Brain microvascular endothelial cell (primary cell): ENCODE data around the gene NPIPA3.
"Not testable (repeated sequence)": the region's sequence is repeated elsewhere in the genome, so short reads cannot be mapped to it uniquely, and the experiment has no call there.

Experiments used
- DNase-seq: peaks from one replicate; pipeline ENCODE4 v3.0.0-alpha.2; 2020
- H3K27ac ChIP-seq: fragments of 250-450 bp; sonication (Bioruptor Pico); 2 replicates; pipeline ENCODE4 v1.5.1; 2020; ENCODE audit warnings: mild to moderate bottlenecking, moderate library complexity
- H3K27me3 ChIP-seq: fragments of 250-450 bp; sonication (Bioruptor Pico); replicated peaks from 2 replicates; pipeline ENCODE4 v1.5.1; 2020; ENCODE audit warnings: mild to moderate bottlenecking
- H3K36me3 ChIP-seq: fragments of 250-450 bp; sonication (Bioruptor Pico); replicated peaks from 2 replicates; pipeline ENCODE4 v1.5.1; 2020; ENCODE audit warnings: mild to moderate bottlenecking
- H3K4me3 ChIP-seq: 2 replicates; pipeline ENCODE4 v1.5.1; 2011; ENCODE audit warnings: low read depth, mild to moderate bottlenecking, control low read depth, low read length, moderate library complexity
- CTCF ChIP-seq: IDR thresholded peaks from 2 replicates; pipeline ENCODE4 v1.5.1; 2011; ENCODE audit warnings: low read depth, mild to moderate bottlenecking, moderate library complexity, low read length, control low read depth, inconsistent platforms; ENCODE audit errors: missing control alignments
- in situ Hi-C: cut with HindIII; loops from 2 replicates; pipeline ENCODE4 v1.10.0; 2017; ENCODE audit warnings: low sequenced_read_pairs, low pct_ligation_motif_present

NPIPA3 gene

GRCh38 chr16:14672403-14672971 lies 30.7 kb upstream of the NPIPA3 start:
- H3K36me3 ChIP-seq, result peaks cover 5% of the 10 kb centered on the region
- in situ Hi-C loops, result no loop called here
- H3K27me3 ChIP-seq, result no peaks in the 10 kb centered on the region
- no peak overlapping the region for H3K27ac ChIP-seq
- no peak for TF ChIP-seq CTCF
- no peak overlapping the region for H3K4me3 ChIP-seq
- no peak for DNase-seq

GRCh38 chr16:14676633-14677032 lies 26.6 kb upstream of the NPIPA3 start:
- Histone ChIP-seq H3K4me3 (no peak overlapping the region), H3K36me3 (no peaks in the 10 kb centered on the region), H3K27ac (no peak overlapping the region), H3K27me3 (no peaks in the 10 kb centered on the region)
- no peak for DNase-seq
- TF ChIP-seq CTCF, result no peak
- in situ Hi-C loops, result no loop called here

GRCh38 chr16:14677627-14678026 lies 25.6 kb upstream of the NPIPA3 start:
- Histone ChIP-seq H3K27me3 (no peaks in the 10 kb centered on the region), H3K4me3 (no peak overlapping the region), H3K36me3 (no peaks in the 10 kb centered on the region), H3K27ac (no peak overlapping the region)
- DNase-seq, result no peak
- in situ Hi-C loops, result no loop called here
- no peak for TF ChIP-seq CTCF

- no peak for TF ChIP-seq CTCF
- Histone ChIP-seq H3K27ac (no peak overlapping the region), H3K27me3 (no peaks in the 10 kb centered on the region), H3K36me3 (no peaks in the 10 kb centered on the region), H3K4me3 (no peak overlapping the region)
- in situ Hi-C loops, result no loop called here
- no peak for DNase-seq
Observed at GRCh38 chr16:14678748-14679497, 24.3 kb upstream of the NPIPA3 start.

- DNase-seq, H3K36me3 ChIP-seq, H3K27me3 ChIP-seq, H3K4me3 ChIP-seq, H3K27ac ChIP-seq, in situ Hi-C loops: not testable (repeated sequence)
Observed at GRCh38 chr16:14680396-14680795, 22.8 kb upstream of the NPIPA3 start.

- in situ Hi-C loops, result no loop called here
- no peak for DNase-seq
- Histone ChIP-seq H3K36me3 (no peaks in the 10 kb centered on the region), H3K4me3 (no peak overlapping the region), H3K27me3 (no peaks in the 10 kb centered on the region), H3K27ac (no peak overlapping the region)
- TF ChIP-seq CTCF, result no peak
Observed at GRCh38 chr16:14681115-14681514, 22.1 kb upstream of the NPIPA3 start.
